Activated naive CD8-positive, alpha-beta T cell treated with anti-CD3 and anti-CD28 coated beads, Interleukin-2, amount 50 U/mL, for 24 hours (primary cell): ENCODE measurements around the gene ARHGAP5.

ENCODE experiments used
- ATAC-seq: fragments of 150-1000 bp; cut with Tn5 transposase; one replicate; pipeline ENCODE4 v1.10.0; 2021
- DNase-seq: peaks from one replicate; pipeline ENCODE4 v3.0.0; 2021
- H3K27ac Mint-ChIP-seq: one replicate; pipeline ENCODE4 v1.8.0; 2021; ENCODE audit warnings: mild to moderate bottlenecking, mixed read lengths
- H3K27me3 Mint-ChIP-seq: one replicate; pipeline ENCODE4 v1.8.0; 2021; ENCODE audit warnings: mixed read lengths
- H3K36me3 Mint-ChIP-seq: one replicate; pipeline ENCODE4 v1.8.0; 2021; ENCODE audit warnings: low read depth, mixed read lengths
- H3K4me1 Mint-ChIP-seq: one replicate; pipeline ENCODE4 v1.8.0; 2021; ENCODE audit warnings: mixed read lengths
- H3K4me3 Mint-ChIP-seq: one replicate; pipeline ENCODE4 v1.8.0; 2021; ENCODE audit warnings: mild to moderate bottlenecking, moderate library complexity, mixed read lengths
- H3K9me3 Mint-ChIP-seq: one replicate; pipeline ENCODE4 v1.8.0; 2021; ENCODE audit warnings: mixed read lengths

ARHGAP5 gene

DNA sequence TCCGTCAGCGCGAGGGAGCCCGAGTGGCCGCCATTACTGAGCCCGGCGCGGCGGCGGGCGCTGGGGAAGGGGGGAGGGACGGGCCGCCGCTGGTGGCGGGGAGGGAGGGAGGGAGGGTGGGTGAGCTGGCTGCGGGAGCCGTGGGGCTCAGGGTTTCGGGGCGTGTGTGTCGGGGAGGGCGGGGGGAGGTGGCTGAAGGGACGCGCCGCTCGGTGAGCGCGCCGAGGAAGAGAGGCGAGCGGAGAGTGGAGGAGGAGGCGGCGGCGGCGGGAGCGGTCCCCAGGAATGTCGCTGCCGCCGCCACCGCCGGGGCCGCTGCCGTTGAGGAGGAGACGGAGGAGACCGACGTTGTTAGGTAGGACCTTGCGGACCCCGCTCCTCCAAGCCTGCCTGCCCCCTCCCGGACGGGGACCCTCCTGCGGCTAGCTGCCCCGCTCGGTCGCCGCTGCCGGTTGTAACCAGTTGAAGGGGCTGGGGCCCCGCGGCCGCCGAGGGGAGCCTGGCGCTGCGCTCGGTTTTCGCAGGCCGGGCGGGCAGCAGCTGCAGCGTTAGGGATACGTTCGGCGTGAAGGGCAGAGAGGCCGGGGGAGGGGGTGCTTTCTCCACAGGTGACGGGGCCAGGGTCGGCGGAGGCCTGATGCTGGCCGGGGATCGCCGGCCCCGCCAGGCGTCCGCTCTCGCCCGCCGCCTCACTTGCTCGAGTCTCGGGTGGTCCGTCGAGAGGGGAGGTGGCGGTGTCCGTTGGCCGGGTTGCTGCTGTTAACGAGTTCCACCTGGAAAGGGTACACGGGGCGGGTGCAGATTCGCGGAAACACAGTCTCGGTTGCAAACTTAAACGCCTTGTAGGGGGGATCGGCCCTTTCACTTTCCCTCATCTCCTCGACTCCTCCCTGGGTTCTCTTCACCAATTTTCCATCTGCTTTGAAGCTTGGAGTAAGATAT lies at the start of gene ARHGAP5:
ARHGAP5 (plus strand) TSS at position 224 of the 942 bp plus-strand sequence. CDS start 13,366 bp downstream, outside the sequence.
- H3K4me3 Mint-ChIP-seq = peak within 1 kb of the TSS; percentile 98
- H3K27me3 Mint-ChIP-seq = no peaks in the 10 kb centered on the region
- no peaks in the 10 kb centered on the region for H3K9me3 Mint-ChIP-seq
- H3K27ac Mint-ChIP-seq = peak within 1 kb of the TSS; percentile 96
- ATAC-seq = peak; percentile 35
- peaks cover 42% of the 10 kb centered on the region for H3K4me1 Mint-ChIP-seq
- DNase-seq = peak; percentile 47
- no peaks in the 10 kb centered on the region for H3K36me3 Mint-ChIP-seq

DNA sequence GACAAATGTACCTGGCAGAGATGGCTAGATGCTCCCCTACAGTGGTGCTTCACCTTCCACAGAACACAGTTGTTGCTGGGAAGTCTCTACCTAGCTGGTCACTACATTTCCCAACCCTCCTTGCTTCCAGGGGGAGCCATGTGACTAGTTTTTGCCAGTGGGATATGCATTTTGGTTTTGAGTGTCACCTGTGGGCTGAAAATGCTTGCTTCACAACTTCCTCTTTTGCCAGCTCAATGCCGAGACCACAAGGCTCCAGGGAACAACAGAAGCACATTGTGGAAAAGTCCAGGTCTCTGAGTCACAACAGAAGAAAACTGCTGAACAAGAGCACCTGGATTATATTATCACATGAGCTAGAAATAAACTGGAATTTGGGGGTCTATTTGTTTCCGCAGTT lies 48.5 kb upstream of the ARHGAP5 start:
- no peak for ATAC-seq
- Mint-ChIP-seq H3K36me3 (no peaks in the 10 kb centered on the region), H3K9me3 (no peaks in the 10 kb centered on the region), H3K27me3 (peaks cover 8% of the 10 kb centered on the region), H3K4me1 (no peaks in the 10 kb centered on the region), H3K27ac (no peak overlapping the region), H3K4me3 (no peak overlapping the region)
- DNase-seq = no peak

- no peaks in the 10 kb centered on the region for H3K4me1 Mint-ChIP-seq
- no peaks in the 10 kb centered on the region for H3K36me3 Mint-ChIP-seq
- H3K9me3 Mint-ChIP-seq = no peaks in the 10 kb centered on the region
- DNase-seq (no peak), ATAC-seq (no peak)
- H3K4me3 Mint-ChIP-seq = no peak overlapping the region
- H3K27me3 Mint-ChIP-seq = peaks cover 6% of the 10 kb centered on the region
- no peak overlapping the region for H3K27ac Mint-ChIP-seq
Observed at GRCh38 chr14:32033543-32033942, 43.6 kb upstream of the ARHGAP5 start.

GRCh38 chr14:32038876-32039275 lies 38.2 kb upstream of the ARHGAP5 start:
- H3K4me3 Mint-ChIP-seq = no peak overlapping the region
- H3K27me3 Mint-ChIP-seq = peaks cover 19% of the 10 kb centered on the region
- ATAC-seq (no peak), DNase-seq (no peak)
- H3K4me1 Mint-ChIP-seq = no peaks in the 10 kb centered on the region
- no peaks in the 10 kb centered on the region for H3K9me3 Mint-ChIP-seq
- H3K36me3 Mint-ChIP-seq = no peaks in the 10 kb centered on the region
- no peak overlapping the region for H3K27ac Mint-ChIP-seq

GRCh38 chr14:32039401-32040030 lies 37.6 kb upstream of the ARHGAP5 start:
- H3K4me1 Mint-ChIP-seq = no peaks in the 10 kb centered on the region
- peaks cover 22% of the 10 kb centered on the region for H3K27me3 Mint-ChIP-seq
- DNase-seq (no peak), ATAC-seq (no peak)
- no peak overlapping the region for H3K27ac Mint-ChIP-seq
- no peaks in the 10 kb centered on the region for H3K9me3 Mint-ChIP-seq
- no peak overlapping the region for H3K4me3 Mint-ChIP-seq
- no peaks in the 10 kb centered on the region for H3K36me3 Mint-ChIP-seq

DNA sequence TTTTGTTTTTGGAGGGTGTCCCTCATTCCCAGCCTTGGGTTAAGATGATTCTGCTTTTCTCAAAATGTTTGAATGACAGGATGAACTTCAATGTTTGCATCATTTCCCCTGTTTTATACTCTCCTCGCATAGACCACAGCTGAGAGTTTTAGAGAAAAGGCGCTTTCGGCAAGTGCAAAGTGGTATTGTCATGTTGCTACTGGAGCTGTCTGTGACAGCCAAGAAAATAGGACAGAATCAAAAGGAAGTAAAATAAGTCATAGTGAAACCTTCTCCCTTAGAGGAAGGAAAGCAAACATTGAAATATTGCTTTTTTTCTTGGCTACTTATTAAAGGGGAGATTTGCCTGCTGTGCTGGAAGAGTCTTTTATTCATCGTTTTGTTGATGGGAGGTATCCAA lies 33.5 kb upstream of the ARHGAP5 start:
- H3K4me1 Mint-ChIP-seq = no peaks in the 10 kb centered on the region
- DNase-seq = no peak
- H3K4me3 Mint-ChIP-seq = no peak overlapping the region
- no peaks in the 10 kb centered on the region for H3K36me3 Mint-ChIP-seq
- no peaks in the 10 kb centered on the region for H3K9me3 Mint-ChIP-seq
- H3K27me3 Mint-ChIP-seq = peaks cover 16% of the 10 kb centered on the region
- H3K27ac Mint-ChIP-seq = no peak overlapping the region
- ATAC-seq = no peak

DNA sequence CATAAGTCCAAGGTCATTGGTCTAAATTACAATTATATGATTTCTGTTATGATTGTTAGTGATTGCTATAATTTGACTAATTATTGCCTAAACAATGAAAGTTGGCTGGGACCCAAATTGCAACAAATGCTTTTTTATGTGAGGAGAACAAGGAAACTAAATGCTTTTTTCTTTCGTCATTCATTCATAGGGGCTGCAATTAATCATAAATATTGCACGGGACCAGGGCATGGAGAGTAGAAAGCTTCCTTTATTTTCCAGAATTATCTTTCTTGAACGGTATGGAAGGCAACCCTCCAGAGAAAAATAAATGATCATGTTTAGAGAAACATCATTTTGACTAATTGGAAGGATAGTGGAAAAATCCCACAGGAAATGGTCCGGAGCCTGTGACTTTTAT lies 32.6 kb upstream of the ARHGAP5 start:
- ATAC-seq (no peak), DNase-seq (no peak)
- peaks cover 16% of the 10 kb centered on the region for H3K27me3 Mint-ChIP-seq
- H3K36me3 Mint-ChIP-seq = no peaks in the 10 kb centered on the region
- no peaks in the 10 kb centered on the region for H3K9me3 Mint-ChIP-seq
- no peak overlapping the region for H3K4me3 Mint-ChIP-seq
- H3K27ac Mint-ChIP-seq = no peak overlapping the region
- H3K4me1 Mint-ChIP-seq = peaks cover 3% of the 10 kb centered on the region

DNA sequence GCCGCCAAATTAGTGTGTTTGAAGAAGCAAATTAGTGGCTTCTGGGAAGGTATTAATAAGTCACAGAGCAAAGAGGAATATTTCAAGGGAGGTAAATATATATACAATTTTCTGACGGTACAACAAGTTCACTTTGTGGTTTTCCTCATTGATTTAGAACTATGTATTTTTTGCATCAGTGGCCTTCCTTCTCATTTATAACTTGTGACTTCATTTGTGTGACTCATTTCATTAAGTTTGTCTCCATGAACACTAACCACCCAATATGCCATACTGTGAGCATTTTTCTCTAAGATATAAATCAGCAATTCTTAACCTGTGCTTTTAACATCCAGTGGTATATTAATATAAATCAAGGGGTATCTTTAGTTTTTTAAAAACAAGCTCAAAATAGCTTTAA lies 29.3 kb upstream of the ARHGAP5 start:
- peaks cover 3% of the 10 kb centered on the region for H3K4me1 Mint-ChIP-seq
- H3K4me3 Mint-ChIP-seq = no peak overlapping the region
- DNase-seq (no peak), ATAC-seq (no peak)
- no peaks in the 10 kb centered on the region for H3K9me3 Mint-ChIP-seq
- H3K27me3 Mint-ChIP-seq = peaks cover 7% of the 10 kb centered on the region
- H3K36me3 Mint-ChIP-seq = no peaks in the 10 kb centered on the region
- no peak overlapping the region for H3K27ac Mint-ChIP-seq

- Mint-ChIP-seq H3K36me3 (no peaks in the 10 kb centered on the region), H3K9me3 (no peaks in the 10 kb centered on the region), H3K4me1 (peaks cover 3% of the 10 kb centered on the region), H3K4me3 (no peak overlapping the region), H3K27me3 (peaks cover under 1% of the 10 kb centered on the region), H3K27ac (no peak overlapping the region)
- ATAC-seq (no peak), DNase-seq (no peak)
Observed at GRCh38 chr14:32049361-32050088, 27.6 kb upstream of the ARHGAP5 start.

DNA sequence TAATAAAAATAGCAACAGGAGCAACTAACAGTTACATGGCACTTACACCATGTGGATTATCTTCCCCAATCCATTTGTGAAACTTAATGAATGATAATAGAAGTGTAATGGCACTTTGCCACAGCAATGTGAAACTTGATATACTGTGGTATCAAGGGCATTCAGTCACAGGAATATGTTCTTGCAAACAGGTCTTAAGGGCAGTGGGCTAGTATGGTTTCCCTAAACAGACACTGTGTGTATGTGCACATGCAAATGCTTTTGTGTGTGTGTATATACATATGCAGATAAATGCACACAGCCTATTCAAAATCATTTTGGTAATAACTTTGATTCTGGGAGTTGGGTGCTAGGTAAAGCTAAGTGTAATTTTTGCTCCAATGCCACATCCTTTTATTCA lies 26.2 kb upstream of the ARHGAP5 start:
- Mint-ChIP-seq H3K36me3 (no peaks in the 10 kb centered on the region), H3K27me3 (peaks cover 1% of the 10 kb centered on the region), H3K4me3 (no peak overlapping the region), H3K9me3 (no peaks in the 10 kb centered on the region), H3K27ac (no peak overlapping the region), H3K4me1 (peaks cover 3% of the 10 kb centered on the region)
- ATAC-seq (no peak), DNase-seq (no peak)

GRCh38 chr14:32054536-32054935 lies 22.6 kb upstream of the ARHGAP5 start:
- H3K27me3 Mint-ChIP-seq = peaks cover 6% of the 10 kb centered on the region
- no peak overlapping the region for H3K4me3 Mint-ChIP-seq
- no peak for DNase-seq
- H3K36me3 Mint-ChIP-seq = no peaks in the 10 kb centered on the region
- H3K9me3 Mint-ChIP-seq = no peaks in the 10 kb centered on the region
- no peak overlapping the region for H3K27ac Mint-ChIP-seq
- no peak for ATAC-seq
- H3K4me1 Mint-ChIP-seq = no peaks in the 10 kb centered on the region

- Mint-ChIP-seq H3K4me1 (no peaks in the 10 kb centered on the region), H3K27ac (no peak overlapping the region), H3K27me3 (peaks cover 6% of the 10 kb centered on the region), H3K9me3 (no peaks in the 10 kb centered on the region), H3K36me3 (no peaks in the 10 kb centered on the region), H3K4me3 (no peak overlapping the region)
- no peak for DNase-seq
- no peak for ATAC-seq
Observed at GRCh38 chr14:32055175-32055574, 21.9 kb upstream of the ARHGAP5 start.

DNA sequence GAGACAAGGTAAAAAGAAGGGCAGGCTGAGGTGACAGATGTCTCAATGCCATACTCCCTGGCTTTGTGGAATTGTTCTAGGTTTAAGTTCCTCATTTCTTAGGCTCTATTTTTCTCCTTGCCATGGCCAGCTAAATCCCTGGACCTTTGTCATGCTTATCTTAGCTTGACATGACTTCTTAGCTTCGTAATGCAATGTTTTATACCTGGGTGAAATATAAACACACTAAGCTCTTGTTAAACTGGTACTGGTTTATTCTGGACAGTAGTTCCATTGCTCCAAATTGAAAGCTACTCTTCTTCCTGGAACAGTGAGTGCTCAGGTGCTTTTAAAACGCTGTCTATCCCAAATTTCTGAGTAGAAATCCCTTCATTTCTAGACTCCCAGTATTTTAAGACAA lies 17.4 kb upstream of the ARHGAP5 start:
- DNase-seq = no peak
- H3K27ac Mint-ChIP-seq = no peak overlapping the region
- H3K36me3 Mint-ChIP-seq = no peaks in the 10 kb centered on the region

GRCh38 chr14:32064931-32065330 lies 12.2 kb upstream of the ARHGAP5 start:
- H3K27ac Mint-ChIP-seq = no peak overlapping the region
- ATAC-seq (no peak), DNase-seq (no peak)
- H3K27me3 Mint-ChIP-seq = peaks cover 2% of the 10 kb centered on the region
- H3K9me3 Mint-ChIP-seq = no peaks in the 10 kb centered on the region
- no peaks in the 10 kb centered on the region for H3K4me1 Mint-ChIP-seq
- no peaks in the 10 kb centered on the region for H3K36me3 Mint-ChIP-seq
- H3K4me3 Mint-ChIP-seq = no peak overlapping the region

More for the DNA sequence above, 17.4 kb upstream of the ARHGAP5 start:
- ATAC-seq = no peak
- Mint-ChIP-seq H3K27me3 (peaks cover 6% of the 10 kb centered on the region), H3K4me1 (no peaks in the 10 kb centered on the region), H3K4me3 (no peak overlapping the region), H3K9me3 (no peaks in the 10 kb centered on the region)

- H3K36me3 Mint-ChIP-seq = no peaks in the 10 kb centered on the region
- no peaks in the 10 kb centered on the region for H3K27me3 Mint-ChIP-seq
- H3K27ac Mint-ChIP-seq = no peak overlapping the region
- H3K4me1 Mint-ChIP-seq = peaks cover under 1% of the 10 kb centered on the region
- no peak for ATAC-seq
- no peaks in the 10 kb centered on the region for H3K9me3 Mint-ChIP-seq
- H3K4me3 Mint-ChIP-seq = no peak overlapping the region
- no peak for DNase-seq
Observed at GRCh38 chr14:32068708-32069107, 8.4 kb upstream of the ARHGAP5 start.
